Fibroblast of the aortic adventitia (primary cell): ENCODE measurements around the gene TMEM203. TPM values are rescaled to one million over a fixed set of nuclear protein-coding genes. Genes with fewer than 3 reads are reported as not detected.

ENCODE experiments used
- DNase-seq: peaks from one replicate; pipeline ENCODE4 v3.0.0-alpha.2; 2010; ENCODE audit warnings: low read depth
- H3K4me3 ChIP-seq: 2 replicates; pipeline ENCODE4 v1.5.1; 2011; ENCODE audit warnings: low read depth, mild to moderate bottlenecking, control low read depth, low read length, moderate library complexity
- total RNA-seq: library from RNA; depleted of rRNA; stranded (reverse); fragments of >200 nt; gene quantifications from 2 replicates; pipeline ENCODE4 v1.2.3, GENCODE V29; 2012; ENCODE audit warnings: low replicate concordance
- TF ChIP-seq, protein P1 (sequence below): IDR thresholded peaks from 2 replicates; pipeline ENCODE4 v1.5.1; 2011; ENCODE audit warnings: mild to moderate bottlenecking, low read length, control low read depth, inconsistent platforms; ENCODE audit not compliant: insufficient read depth

TMEM203 gene
- total RNA-seq, 1 donor: 32.3 TPM

DNA sequence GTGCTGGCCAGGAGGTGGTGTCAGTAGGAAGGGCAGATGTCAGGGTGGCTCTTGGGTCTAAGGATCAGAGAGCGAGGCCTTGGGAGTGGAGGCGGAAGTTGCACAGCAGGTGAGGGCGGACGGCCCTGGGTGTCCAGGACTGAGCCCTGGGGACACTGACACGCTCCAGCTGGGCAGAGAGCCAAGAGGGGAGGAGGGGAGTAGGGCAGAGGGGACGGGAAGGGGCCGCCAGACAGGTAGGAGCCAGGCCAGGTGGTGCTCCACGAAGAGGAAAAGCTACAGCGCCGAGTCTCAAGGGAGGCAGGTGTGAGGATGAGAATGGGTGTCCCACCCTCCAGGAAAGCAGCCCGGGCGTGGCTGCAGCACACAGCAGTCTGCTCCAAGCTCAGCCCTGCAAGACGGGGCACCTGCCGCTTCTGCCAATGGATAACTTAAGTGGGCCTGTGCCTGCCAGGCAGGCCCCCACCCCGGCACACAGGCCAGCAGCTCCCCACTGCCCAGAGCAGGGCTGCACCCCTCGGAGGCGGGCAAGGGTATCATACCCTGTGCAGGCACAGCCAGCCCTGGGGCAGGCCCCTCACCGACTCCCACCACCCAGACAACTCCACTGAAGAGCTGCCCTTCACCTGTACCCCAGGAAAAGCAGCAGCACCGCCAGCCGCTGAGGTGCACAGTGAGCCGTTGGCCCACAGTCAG, 9.8 kb downstream of the TMEM203 start:
- TF ChIP-seq, protein P1, sequence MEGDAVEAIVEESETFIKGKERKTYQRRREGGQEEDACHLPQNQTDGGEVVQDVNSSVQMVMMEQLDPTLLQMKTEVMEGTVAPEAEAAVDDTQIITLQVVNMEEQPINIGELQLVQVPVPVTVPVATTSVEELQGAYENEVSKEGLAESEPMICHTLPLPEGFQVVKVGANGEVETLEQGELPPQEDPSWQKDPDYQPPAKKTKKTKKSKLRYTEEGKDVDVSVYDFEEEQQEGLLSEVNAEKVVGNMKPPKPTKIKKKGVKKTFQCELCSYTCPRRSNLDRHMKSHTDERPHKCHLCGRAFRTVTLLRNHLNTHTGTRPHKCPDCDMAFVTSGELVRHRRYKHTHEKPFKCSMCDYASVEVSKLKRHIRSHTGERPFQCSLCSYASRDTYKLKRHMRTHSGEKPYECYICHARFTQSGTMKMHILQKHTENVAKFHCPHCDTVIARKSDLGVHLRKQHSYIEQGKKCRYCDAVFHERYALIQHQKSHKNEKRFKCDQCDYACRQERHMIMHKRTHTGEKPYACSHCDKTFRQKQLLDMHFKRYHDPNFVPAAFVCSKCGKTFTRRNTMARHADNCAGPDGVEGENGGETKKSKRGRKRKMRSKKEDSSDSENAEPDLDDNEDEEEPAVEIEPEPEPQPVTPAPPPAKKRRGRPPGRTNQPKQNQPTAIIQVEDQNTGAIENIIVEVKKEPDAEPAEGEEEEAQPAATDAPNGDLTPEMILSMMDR: no peak
- no peak for DNase-seq
- H3K4me3 ChIP-seq: no peak overlapping the region

DNA sequence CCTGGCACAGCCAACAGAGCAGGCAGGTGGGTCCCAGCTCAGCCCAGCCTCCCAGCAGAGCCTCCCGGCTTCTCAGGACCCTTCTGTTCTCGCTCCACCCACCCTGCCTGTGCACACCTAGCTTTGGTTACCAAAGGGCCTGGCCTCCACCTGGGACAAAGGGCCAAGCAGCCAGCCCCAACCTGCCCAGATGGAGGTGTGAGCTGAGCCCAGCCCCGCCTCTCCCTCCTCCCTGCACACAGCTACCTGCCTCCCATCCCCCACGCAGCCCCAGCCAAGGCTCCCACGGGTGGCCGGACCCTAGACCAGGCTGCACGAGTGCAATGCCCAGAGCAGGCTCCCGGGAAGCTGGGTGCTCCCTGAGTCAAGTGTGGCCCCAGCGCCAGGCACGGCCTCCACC, 10.5 kb downstream of the TMEM203 start:
- DNase-seq: no peak
- no peak overlapping the region for H3K4me3 ChIP-seq
- TF ChIP-seq, protein P1: no peak

DNA sequence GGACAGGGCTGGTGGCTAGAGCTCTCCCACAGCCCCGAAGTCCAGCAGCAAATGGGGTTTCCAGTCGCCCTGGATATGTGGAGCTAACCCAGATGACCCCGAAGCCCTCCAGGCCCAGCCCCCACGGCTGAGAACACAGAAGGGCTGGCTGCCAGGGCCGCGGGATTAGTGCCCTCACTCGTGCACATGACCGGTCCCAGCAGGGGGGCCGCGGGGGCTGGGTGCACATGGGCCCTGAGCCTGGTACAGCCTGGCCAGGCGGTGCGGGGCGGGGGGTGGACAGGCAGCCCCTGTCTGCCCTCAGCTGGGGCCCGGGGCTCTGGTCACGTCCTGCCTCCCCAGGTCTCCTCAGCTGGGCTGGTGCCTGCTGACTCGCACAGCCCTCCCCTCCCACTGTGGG, 11.1 kb downstream of the TMEM203 start:
- no peak overlapping the region for H3K4me3 ChIP-seq
- no peak for DNase-seq
- TF ChIP-seq, protein P1: no peak

DNA sequence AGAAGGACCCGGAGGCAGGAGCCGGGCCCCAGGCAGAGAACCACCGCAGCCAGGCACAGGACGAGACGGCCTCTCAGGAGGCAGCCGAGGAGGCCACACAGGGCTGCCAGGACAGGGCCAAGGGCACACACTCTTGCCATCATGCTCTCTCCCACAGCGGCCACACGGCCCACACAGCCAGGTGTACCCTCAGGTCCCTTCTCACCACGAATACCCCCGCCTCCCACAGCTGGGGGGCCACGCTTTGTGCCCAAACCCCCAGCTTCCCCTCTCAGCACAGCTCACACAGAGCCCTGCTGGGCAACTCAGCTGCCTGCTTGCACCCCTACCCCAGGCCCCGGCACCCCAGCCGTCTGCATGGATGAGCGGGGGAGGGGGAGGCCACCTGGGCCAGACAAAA, 11.7 kb downstream of the TMEM203 start:
- TF ChIP-seq, protein P1: no peak
- DNase-seq: no peak

DNA sequence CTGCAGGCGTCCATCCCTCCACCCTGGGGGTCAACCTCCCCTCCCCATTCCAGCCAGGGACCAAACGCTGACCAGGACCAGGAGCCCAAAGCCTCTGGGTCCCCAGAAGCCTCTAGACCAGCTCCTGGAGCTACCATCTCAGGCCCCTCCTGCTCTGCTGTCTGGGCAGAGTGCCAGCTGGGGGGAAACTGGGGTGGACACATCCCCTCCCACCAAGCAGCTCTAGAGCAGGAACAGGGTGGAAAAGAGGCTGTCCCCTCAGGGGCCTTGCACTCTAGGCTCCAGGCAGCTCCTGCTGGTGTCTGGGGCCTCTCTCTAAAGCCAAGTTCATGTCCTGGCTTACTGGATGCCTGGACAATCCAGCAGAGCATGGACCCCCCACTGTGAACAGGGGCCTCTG, 12.6 kb downstream of the TMEM203 start:
- DNase-seq: no peak
- H3K4me3 ChIP-seq: no peak overlapping the region
- TF ChIP-seq, protein P1: no peak

More for the DNA sequence above, 11.7 kb downstream of the TMEM203 start:
- no peak overlapping the region for H3K4me3 ChIP-seq

DNA sequence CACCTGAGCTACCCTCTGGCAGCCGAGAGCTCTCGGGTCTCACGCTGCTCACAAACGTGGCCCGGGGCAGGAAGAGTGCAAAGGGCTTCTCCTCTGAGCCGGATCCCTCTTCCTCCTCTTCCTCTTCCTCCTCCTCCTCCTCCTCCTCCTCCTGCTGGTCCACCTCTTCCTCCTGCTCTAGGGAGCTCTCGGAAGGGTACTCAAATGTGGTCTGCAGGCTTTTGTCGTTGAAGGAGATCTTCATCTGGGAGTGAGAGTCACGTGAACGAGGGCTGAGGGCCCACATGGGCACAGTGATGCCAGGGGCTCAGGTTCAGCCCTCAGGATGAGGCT, 13.0 kb downstream of the TMEM203 start:
- DNase-seq: no peak
- TF ChIP-seq, protein P1: no peak
- H3K4me3 ChIP-seq: no peak overlapping the region
